ENCODE data around the gene CDCA3. TPM values are rescaled to one million over a fixed set of nuclear protein-coding genes. Genes with fewer than 3 reads are reported as not detected.

CDCA3 gene
- total and polyA plus RNA-seq, 2 of the 13 experiments (the other 11 are each of a cell fraction or from before 2014, with no cell fraction given), result 32.7 to 56.5 TPM

GRCh38 chr12:6846316-6846869 lies 4.7 kb downstream of the CDCA3 start:
- no peaks in the 10 kb centered on the region for H3K9me3 ChIP-seq (ENCODE audit: low read length)
- H2AFZ ChIP-seq (ENCODE audit: low read length), result no peak overlapping the region
- H3K36me3 ChIP-seq (replicated peaks in 1 of 2; ENCODE audit: control insufficient read depth in 1 of 2, insufficient read depth in 2 of 2, low read length in 2 of 2), result peaks cover 12 to 38% of the 10 kb centered on the region in 2 experiments
- TF ChIP-seq KDM1A (CRISPR knock-in tag; IDR thresholded peaks at IDR 0.05), result no peak
- TF ChIP-seq, protein P1, sequence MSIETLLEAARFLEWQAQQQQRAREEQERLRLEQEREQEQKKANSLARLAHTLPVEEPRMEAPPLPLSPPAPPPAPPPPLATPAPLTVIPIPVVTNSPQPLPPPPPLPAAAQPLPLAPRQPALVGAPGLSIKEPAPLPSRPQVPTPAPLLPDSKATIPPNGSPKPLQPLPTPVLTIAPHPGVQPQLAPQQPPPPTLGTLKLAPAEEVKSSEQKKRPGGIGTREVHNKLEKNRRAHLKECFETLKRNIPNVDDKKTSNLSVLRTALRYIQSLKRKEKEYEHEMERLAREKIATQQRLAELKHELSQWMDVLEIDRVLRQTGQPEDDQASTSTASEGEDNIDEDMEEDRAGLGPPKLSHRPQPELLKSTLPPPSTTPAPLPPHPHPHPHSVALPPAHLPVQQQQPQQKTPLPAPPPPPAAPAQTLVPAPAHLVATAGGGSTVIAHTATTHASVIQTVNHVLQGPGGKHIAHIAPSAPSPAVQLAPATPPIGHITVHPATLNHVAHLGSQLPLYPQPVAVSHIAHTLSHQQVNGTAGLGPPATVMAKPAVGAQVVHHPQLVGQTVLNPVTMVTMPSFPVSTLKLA (IDR thresholded peaks at IDR 0.05), result peak; percentile 52
- H3K4me3 ChIP-seq (replicated peaks in 1 of 3; ENCODE audit: insufficient read depth in 1 of 3, low read depth in 2 of 3, low read length in 3 of 3), result no peak overlapping the region
- FAIRE-seq (no peak), ATAC-seq (no peak), DNase-seq (ENCODE audit: low spot score) (no peak)
- peaks cover 16% of the 10 kb centered on the region for H3K4me1 ChIP-seq (ENCODE audit: insufficient read depth, low read length)
- H3K9ac ChIP-seq (ENCODE audit: insufficient read depth, low read depth, low read length), result no peak overlapping the region
- 92% methylated on average over 7 of the region's 7 CpGs for WGBS (ENCODE audit: low lambda C conversion rate)
- intact Hi-C loops (cut with micrococcal nuclease; ENCODE audit: unreplicated experiment), result no loop called here
- peaks cover 15% of the 10 kb centered on the region for H3K79me2 ChIP-seq (ENCODE audit: insufficient read depth, low read length)
- H3K27ac ChIP-seq (ENCODE audit: extremely low read length, insufficient read depth, low read length), result no peak overlapping the region
- no peaks in the 10 kb centered on the region for H3K27me3 ChIP-seq (ENCODE audit: control insufficient read depth in 1 of 2, insufficient read depth in 2 of 2, low read length in 2 of 2)
- ChIA-PET POLR2A (no interaction called here), CTCF (ENCODE audit: low intra/inter-chr PET ratio, low total read pairs) (no interaction called here)
- BruUV-seq (replicated peaks), result no TSS peak
- no peak overlapping the region for H3K4me2 ChIP-seq (ENCODE audit: low read depth, low read length)
- H4K20me1 ChIP-seq (ENCODE audit: insufficient read depth, low read length), result no peaks in the 10 kb centered on the region
- in situ Hi-C loops (cut with HindIII; ENCODE audit: extremely low pct_ligation_motif_present, low pct_unique_long_range_greater_than_20kb), result no loop called here

GRCh38 chr12:6845395-6845794 lies 5.7 kb downstream of the CDCA3 start:
- no peak overlapping the region for H3K27ac ChIP-seq (ENCODE audit: extremely low read length, insufficient read depth, low read length)
- 91% methylated on average over 8 of the region's 17 CpGs for WGBS (ENCODE audit: low lambda C conversion rate)
- no peaks in the 10 kb centered on the region for H4K20me1 ChIP-seq (ENCODE audit: insufficient read depth, low read length)
- H3K27me3 ChIP-seq (ENCODE audit: control insufficient read depth in 1 of 2, insufficient read depth in 2 of 2, low read length in 2 of 2), result no peaks in the 10 kb centered on the region
- H3K79me2 ChIP-seq (ENCODE audit: insufficient read depth, low read length), result peaks cover 9% of the 10 kb centered on the region
- no peak overlapping the region for H2AFZ ChIP-seq (ENCODE audit: low read length)
- no TSS peak for BruUV-seq (replicated peaks)
- H3K4me2 ChIP-seq (ENCODE audit: low read depth, low read length), result no peak overlapping the region
- ATAC-seq (no peak), DNase-seq (ENCODE audit: low spot score) (no peak), FAIRE-seq (no peak)
- intact Hi-C loops (cut with micrococcal nuclease; ENCODE audit: unreplicated experiment), result no loop called here
- H3K4me1 ChIP-seq (ENCODE audit: insufficient read depth, low read length), result peaks cover 12% of the 10 kb centered on the region
- no peaks in the 10 kb centered on the region for H3K9me3 ChIP-seq (ENCODE audit: low read length)
- no peak overlapping the region for H3K4me3 ChIP-seq (replicated peaks in 1 of 3; ENCODE audit: insufficient read depth in 1 of 3, low read depth in 2 of 3, low read length in 3 of 3)
- in situ Hi-C loops (cut with HindIII; ENCODE audit: extremely low pct_ligation_motif_present, low pct_unique_long_range_greater_than_20kb), result no loop called here
- H3K36me3 ChIP-seq (replicated peaks in 1 of 2; ENCODE audit: control insufficient read depth in 1 of 2, insufficient read depth in 2 of 2, low read length in 2 of 2), result peaks cover 12 to 38% of the 10 kb centered on the region in 2 experiments
- H3K9ac ChIP-seq (ENCODE audit: insufficient read depth, low read depth, low read length), result no peak overlapping the region
- 0 out of 2 replicates have a peak, but pooled peaks have one; percentile 22 for TF ChIP-seq RBFOX2 (IDR thresholded peaks at IDR 0.05; ENCODE audit: low read depth, low read length)
- TF ChIP-seq AGO2 (optimal IDR thresholded peaks at IDR 0.05; ENCODE audit: low read depth, low read length), result peak; percentile 76
- no peak for TF ChIP-seq MEIS2 (CRISPR knock-in tag; IDR thresholded peaks at IDR 0.05)
- TF ChIP-seq HNRNPL (IDR thresholded peaks at IDR 0.05; ENCODE audit: low read depth, low read length), result 0 out of 2 replicates have a peak, but pooled peaks have one; percentile 5
- ChIA-PET CTCF (ENCODE audit: low intra/inter-chr PET ratio, low total read pairs) (no interaction called here), POLR2A (no interaction called here)

All from HepG2 (cell line).